BJ (cell line): Measurements from ENCODE around the gene ALS2. TPM values are rescaled to one million over a fixed set of nuclear protein-coding genes. Genes with fewer than 3 reads are reported as not detected.
"Not testable (repeated sequence)": the region's sequence is repeated elsewhere in the genome, so short reads cannot be mapped to it uniquely, and the experiment has no call there.

Experiments used
- CTCF ChIA-PET: fragments of 350-600 bp; formaldehyde crosslinking; extraction: SDS; loops from one replicate; lab custom pipeline; 2021; ENCODE audit warnings: antibody characterized with exemption, inconsistent platforms; lab: Yijun Ruan, JAX
- POLR2A ChIA-PET: fragments of 300-600 bp; sonication (Branson Sonifier 250); formaldehyde crosslinking; extraction: SDS; loops from one replicate; lab custom pipeline; 2021; ENCODE audit warnings: antibody characterized with exemption; lab: Charles Lee
- DNase-seq: peaks from one replicate; pipeline ENCODE4 v3.0.0-alpha.2; 2011; ENCODE audit warnings: low read depth
- H3K27me3 ChIP-seq: 2 replicates; pipeline ENCODE4 v1.6.0; 2011; ENCODE audit warnings: low read length; ENCODE audit not compliant: control insufficient read depth, insufficient read depth
- H3K36me3 ChIP-seq: 2 replicates; pipeline ENCODE4 v1.5.1; 2011; ENCODE audit warnings: low read length; ENCODE audit not compliant: control insufficient read depth, insufficient read depth
- H3K4me3 ChIP-seq: 2 replicates; pipeline ENCODE4 v1.5.1; 2011; ENCODE audit warnings: low read depth, mild to moderate bottlenecking, control low read depth, low read length
- polyA plus RNA-seq: library from polyadenylated mRNA; depleted of rRNA; stranded (reverse); fragments of >200 nt; gene quantifications from 2 replicates; pipeline ENCODE4 v1.2.3, GENCODE V29; 2011
- TF ChIP-seq, protein P1 (sequence below): IDR thresholded peaks from 2 replicates; pipeline ENCODE4 v1.5.1; 2011; ENCODE audit warnings: low read depth, mild to moderate bottlenecking, control low read depth, inconsistent platforms, low read length, moderate library complexity; ENCODE audit not compliant: insufficient read depth

Gene ALS2
- polyA plus RNA-seq, 1 experiment: 20.5 TPM

DNA sequence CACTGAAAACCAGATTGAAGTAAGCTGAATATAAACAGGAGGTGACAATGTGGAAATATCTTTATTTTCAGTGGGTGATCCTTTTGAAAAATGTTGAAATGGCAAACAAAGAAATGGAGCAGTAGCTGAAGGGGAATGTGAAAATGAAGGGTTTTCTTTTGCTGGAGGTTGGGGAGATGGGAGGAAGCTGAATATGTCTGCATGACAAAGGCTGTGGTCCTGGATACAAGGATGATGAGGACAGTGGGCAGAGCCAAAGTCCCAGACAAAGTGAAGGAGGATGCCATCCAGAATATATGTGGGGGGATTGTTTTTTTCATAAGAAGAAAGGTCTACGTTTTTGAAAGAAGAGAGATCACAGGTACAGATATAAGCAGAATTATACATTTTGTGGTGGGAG is 6.7 kb downstream of the ALS2 start:
- TF ChIP-seq, protein P1, sequence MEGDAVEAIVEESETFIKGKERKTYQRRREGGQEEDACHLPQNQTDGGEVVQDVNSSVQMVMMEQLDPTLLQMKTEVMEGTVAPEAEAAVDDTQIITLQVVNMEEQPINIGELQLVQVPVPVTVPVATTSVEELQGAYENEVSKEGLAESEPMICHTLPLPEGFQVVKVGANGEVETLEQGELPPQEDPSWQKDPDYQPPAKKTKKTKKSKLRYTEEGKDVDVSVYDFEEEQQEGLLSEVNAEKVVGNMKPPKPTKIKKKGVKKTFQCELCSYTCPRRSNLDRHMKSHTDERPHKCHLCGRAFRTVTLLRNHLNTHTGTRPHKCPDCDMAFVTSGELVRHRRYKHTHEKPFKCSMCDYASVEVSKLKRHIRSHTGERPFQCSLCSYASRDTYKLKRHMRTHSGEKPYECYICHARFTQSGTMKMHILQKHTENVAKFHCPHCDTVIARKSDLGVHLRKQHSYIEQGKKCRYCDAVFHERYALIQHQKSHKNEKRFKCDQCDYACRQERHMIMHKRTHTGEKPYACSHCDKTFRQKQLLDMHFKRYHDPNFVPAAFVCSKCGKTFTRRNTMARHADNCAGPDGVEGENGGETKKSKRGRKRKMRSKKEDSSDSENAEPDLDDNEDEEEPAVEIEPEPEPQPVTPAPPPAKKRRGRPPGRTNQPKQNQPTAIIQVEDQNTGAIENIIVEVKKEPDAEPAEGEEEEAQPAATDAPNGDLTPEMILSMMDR: no peak
- H3K4me3 ChIP-seq: no peak overlapping the region
- CTCF ChIA-PET: no interaction called here

DNA sequence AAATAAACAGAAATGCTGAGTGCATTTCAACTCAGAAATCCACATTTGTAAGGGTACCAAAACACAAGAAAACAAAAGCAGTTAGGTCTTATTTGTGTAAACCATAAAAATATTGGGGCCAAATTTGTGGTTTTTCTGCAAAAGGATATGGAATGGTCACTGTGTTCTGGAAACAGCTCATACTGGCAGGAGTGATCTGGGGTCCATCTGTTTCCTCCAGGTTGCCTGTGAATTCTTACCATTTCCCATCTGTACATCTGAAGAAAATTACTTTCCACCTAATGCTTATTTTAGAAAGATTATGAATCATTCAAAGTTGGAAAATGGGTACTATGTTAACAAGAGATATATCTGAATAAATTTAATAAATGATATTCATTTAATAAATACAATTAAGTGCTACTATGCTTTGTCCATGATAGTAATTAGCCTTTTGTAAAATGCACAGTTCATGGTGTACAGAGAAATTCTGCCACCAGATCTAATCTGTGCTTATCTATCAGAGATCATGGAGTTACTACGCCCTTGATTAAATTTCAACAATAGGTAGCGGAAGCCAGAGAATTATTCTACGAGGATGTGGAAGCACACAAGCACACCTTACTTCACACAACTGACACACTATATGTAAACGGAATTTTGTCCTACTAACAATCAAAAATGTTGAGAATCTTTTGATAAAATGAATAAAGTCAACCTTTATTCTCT is 10.9 kb downstream of the ALS2 start:
- POLR2A ChIA-PET: interaction anchor here (1.0 kb wide), 1 partner anchor 11 kb away, joined by 11 read pairs; the partner anchor contains the start of gene ALS2
- no peak for DNase-seq
- no peak overlapping the region for H3K4me3 ChIP-seq
- CTCF ChIA-PET: no interaction called here
- no peaks in the 10 kb centered on the region for H3K36me3 ChIP-seq
- no peaks in the 10 kb centered on the region for H3K27me3 ChIP-seq
- TF ChIP-seq, protein P1: no peak

More for the DNA sequence above, 6.7 kb downstream of the ALS2 start:
- POLR2A ChIA-PET: no interaction called here
- DNase-seq: no peak
- Histone ChIP-seq H3K36me3 (no peaks in the 10 kb centered on the region; the same call in 1 of the 2 replicates), H3K27me3 (no peaks in the 10 kb centered on the region)

DNA sequence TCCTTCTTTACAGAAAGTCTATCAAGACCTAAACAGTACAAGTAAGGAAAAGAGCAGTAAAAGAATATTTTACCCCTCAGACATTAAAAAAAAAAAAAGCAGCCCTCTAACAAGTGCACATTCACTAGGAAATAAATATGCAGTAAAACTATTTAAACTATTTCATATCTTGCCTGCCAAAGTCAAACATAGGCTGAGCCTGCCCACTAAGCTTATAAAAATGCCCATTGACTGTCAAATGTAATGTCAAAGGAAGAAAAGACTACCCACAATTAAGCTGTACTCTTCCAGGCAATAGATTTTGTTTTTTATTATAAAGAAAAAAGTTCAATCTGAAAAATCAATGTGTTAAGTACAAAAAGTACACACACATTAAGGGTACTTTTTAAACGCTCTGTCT is 11.8 kb downstream of the ALS2 start:
- DNase-seq: no peak
- no peaks in the 10 kb centered on the region for H3K27me3 ChIP-seq
- no peak overlapping the region for H3K4me3 ChIP-seq
- no peaks in the 10 kb centered on the region for H3K36me3 ChIP-seq
- ChIA-PET POLR2A (interaction anchor here (0.7 to 1.0 kb wide), 2 partner anchors 12 to 76 kb away, joined by 7 to 11 read pairs; partner anchors contain the start of gene ALS2), CTCF (no interaction called here)
- TF ChIP-seq, protein P1: no peak

DNA sequence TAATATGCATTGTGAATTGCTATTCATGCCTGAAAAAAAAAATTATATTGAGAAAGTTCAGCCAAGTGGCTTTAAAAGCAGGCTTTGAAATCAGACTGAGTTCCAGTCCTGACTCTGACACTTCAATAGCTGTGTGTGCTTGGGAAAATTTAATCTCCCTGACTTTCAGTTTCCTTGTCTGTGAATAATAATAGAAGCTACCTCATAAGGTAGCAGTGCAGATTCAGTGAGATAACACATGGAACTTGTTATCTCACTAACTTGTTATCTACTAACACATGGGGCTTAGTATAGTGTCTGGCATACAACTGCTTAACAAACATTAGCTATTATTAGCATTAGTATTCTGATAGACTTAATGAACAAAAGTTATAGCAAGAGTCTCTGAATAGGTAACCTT is 14.9 kb downstream of the ALS2 start:
- POLR2A ChIA-PET: interaction anchor here (0.6 kb wide), 2 partner anchors 11 to 456 kb away, joined by 3 read pairs; no protein-coding TSS in a partner anchor
- TF ChIP-seq, protein P1: no peak
- no peak overlapping the region for H3K4me3 ChIP-seq
- no peaks in the 10 kb centered on the region for H3K27me3 ChIP-seq
- CTCF ChIA-PET: interaction anchor here (1.4 kb wide), 1 partner anchor 28 kb away, joined by 3 read pairs; no protein-coding TSS in a partner anchor
- H3K36me3 ChIP-seq: peaks cover 14% of the 10 kb centered on the region
- no peak for DNase-seq

DNA sequence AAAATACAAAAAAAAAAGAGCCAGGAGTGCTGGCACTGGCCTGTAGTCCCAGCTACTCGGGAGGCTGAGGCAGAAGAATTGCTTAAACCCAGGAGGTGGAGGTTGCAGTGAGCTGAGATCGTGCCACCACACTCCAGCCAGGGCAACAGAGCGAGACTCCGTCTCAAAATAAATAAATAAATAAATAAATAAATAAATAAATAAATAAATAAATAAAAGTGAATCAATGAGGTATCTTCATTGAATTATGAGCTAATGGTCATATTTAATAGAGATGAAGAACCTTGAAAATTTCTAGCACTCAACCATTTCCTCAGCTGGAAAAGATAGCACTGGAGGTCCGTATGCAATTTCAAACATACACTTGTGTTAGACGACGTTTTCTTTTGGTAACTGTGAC is 16.3 kb downstream of the ALS2 start:
- H3K27me3 ChIP-seq, H3K4me3 ChIP-seq, POLR2A ChIA-PET, DNase-seq: not testable (repeated sequence)
- CTCF ChIA-PET: interaction anchor here (1.4 kb wide), 1 partner anchor 29 kb away, joined by 3 read pairs; no protein-coding TSS in a partner anchor
- peaks cover 14% of the 10 kb centered on the region for H3K36me3 ChIP-seq
